ENCODE results near the gene DAZAP1.

DAZAP1 gene

DNA sequence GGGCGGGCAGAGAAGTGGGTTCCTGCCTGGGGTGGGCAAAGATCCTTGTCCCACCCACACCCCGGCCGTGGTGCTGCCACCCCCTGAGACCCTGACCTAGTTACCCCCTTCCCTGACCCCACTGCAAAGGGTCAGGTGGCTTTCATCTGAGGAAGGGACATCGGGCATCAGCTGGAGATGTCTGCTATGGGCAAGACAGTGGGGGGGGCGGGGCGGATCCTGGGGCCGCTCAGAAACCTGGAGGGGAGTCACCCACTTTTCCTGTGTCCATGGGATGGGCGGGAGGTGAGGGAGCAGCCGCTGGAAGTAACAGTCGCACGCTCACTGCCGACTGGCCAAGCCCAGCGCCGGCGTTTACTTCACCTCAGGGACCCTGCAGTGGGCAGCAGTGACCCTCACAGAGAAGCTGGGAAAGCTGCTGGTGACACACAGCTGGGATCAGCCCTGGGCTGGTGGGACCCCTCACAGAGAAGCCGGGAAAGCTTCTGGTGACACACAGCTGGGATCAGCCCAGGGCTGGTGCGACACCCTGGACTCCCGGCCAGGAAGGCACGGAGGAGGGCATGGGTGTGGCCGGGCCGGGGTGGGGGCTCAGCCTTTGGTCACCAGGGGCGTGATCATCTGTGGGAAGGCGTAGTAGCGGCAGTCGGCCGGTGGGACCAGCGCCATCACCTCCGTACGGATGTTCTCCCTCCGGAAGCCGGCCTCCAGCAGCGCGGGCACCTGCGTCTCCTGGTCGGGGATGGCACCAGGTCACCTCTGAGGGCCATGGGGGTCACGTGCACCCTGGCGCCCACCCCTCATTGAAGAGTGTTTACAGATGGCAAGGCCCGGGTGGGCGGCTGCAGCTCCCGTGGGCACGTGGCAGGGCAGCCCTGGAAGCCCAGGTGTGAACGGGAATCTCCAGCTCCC lies 10.4 kb upstream of the DAZAP1 start:
- H3K9ac ChIP-seq (ENCODE audit: low read depth, low read length) = no peak overlapping the region
- H3K27me3 ChIP-seq (ENCODE audit: control insufficient read depth, insufficient read depth, low read length) = no peaks in the 10 kb centered on the region
- H3K4me1 ChIP-seq (ENCODE audit: control insufficient read depth, insufficient read depth, low read length) = peaks cover 12% of the 10 kb centered on the region
- no peak overlapping the region for H3K4me3 ChIP-seq (ENCODE audit: low read length)
- H3K4me2 ChIP-seq (ENCODE audit: low read length) = no peak overlapping the region
- peaks cover 11% of the 10 kb centered on the region for H3K36me3 ChIP-seq (ENCODE audit: insufficient read depth, low read length)
- no peaks in the 10 kb centered on the region for H3K9me3 ChIP-seq (replicated peaks; ENCODE audit: low read length)

DNA sequence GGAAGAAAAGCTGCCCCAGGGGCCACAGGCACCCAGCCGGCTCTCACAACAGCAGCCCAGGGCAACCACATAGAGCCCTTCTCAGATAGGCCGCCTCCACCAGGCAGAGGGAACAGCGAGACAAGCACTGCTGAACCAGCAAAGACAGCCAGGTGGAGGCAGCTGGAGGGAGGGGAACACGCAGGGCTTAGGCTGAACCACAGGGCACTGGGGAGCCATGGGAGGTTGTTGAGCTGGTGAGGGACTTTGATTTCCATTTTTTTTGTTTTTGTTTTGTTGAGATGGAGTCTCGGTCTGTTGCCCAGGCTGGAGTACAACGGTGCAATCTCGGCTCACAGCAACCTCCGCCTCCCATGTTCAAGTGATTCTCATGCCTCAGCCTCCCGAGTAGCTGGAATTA lies 9.5 kb upstream of the DAZAP1 start:
- Histone ChIP-seq H3K9ac (ENCODE audit: low read depth, low read length) (no peak overlapping the region), H3K4me3 (ENCODE audit: low read length) (no peak overlapping the region), H3K27me3 (ENCODE audit: control insufficient read depth, insufficient read depth, low read length) (no peaks in the 10 kb centered on the region), H3K4me2 (ENCODE audit: low read length) (no peak overlapping the region), H3K36me3 (ENCODE audit: insufficient read depth, low read length) (peaks cover 10% of the 10 kb centered on the region), H3K9me3 (replicated peaks; ENCODE audit: low read length) (no peaks in the 10 kb centered on the region), H3K4me1 (ENCODE audit: control insufficient read depth, insufficient read depth, low read length) (peaks cover 16% of the 10 kb centered on the region)

DNA sequence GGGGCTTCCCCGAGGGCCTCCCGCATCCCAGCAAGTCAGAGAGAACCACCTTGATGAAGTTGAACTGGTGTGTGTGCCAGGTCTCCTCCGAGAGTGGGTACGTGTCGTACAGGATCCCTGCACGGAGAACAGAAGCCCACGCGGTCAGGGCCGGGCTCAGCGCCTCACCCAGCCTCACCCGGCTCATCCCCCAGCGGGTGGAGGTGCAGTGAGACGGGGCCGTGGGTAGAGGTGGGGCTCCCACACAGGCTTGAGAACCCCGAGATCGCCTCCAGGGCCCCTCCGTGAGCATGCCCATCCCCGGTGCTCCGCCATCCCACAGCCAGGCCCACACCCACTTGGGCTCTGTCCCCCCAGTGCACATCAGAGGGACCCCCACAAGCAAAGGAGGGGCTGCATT lies 8.3 kb upstream of the DAZAP1 start:
- H3K4me1 ChIP-seq (ENCODE audit: control insufficient read depth, insufficient read depth, low read length) = peaks cover 21% of the 10 kb centered on the region
- no peak overlapping the region for H3K4me3 ChIP-seq (ENCODE audit: low read length)
- no peaks in the 10 kb centered on the region for H3K36me3 ChIP-seq (ENCODE audit: insufficient read depth, low read length)
- H3K27me3 ChIP-seq (ENCODE audit: control insufficient read depth, insufficient read depth, low read length) = no peaks in the 10 kb centered on the region
- H3K9ac ChIP-seq (ENCODE audit: low read depth, low read length) = no peak overlapping the region
- H3K9me3 ChIP-seq (replicated peaks; ENCODE audit: low read length) = no peaks in the 10 kb centered on the region
- no peak overlapping the region for H3K4me2 ChIP-seq (ENCODE audit: low read length)

DNA sequence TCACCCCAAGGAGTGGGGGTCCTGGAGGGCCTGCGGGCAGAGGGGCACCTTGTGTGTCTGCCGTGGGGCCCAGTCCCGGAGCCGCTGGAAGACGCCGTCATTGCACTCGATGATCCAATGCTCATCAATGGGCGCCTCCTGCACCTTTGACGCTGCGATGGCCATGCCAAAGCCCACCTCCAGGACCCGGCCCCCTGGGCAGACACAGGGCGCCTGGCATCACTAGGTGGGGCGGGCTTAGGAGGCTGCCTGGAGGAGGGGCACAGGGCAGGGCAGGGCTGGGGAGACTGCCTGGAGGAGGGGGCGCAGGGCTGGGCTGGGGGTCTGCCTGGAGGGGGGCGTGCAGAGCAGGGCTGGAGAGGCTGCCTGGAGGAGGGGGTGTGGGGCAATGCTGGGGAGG lies 7.6 kb upstream of the DAZAP1 start:
- no peaks in the 10 kb centered on the region for H3K36me3 ChIP-seq (ENCODE audit: insufficient read depth, low read length)
- no peak overlapping the region for H3K9ac ChIP-seq (ENCODE audit: low read depth, low read length)
- H3K4me3 ChIP-seq (ENCODE audit: low read length) = no peak overlapping the region
- no peak overlapping the region for H3K4me2 ChIP-seq (ENCODE audit: low read length)
- peaks cover 21% of the 10 kb centered on the region for H3K4me1 ChIP-seq (ENCODE audit: control insufficient read depth, insufficient read depth, low read length)
- H3K9me3 ChIP-seq (replicated peaks; ENCODE audit: low read length) = no peaks in the 10 kb centered on the region
- H3K27me3 ChIP-seq (ENCODE audit: control insufficient read depth, insufficient read depth, low read length) = no peaks in the 10 kb centered on the region

DNA sequence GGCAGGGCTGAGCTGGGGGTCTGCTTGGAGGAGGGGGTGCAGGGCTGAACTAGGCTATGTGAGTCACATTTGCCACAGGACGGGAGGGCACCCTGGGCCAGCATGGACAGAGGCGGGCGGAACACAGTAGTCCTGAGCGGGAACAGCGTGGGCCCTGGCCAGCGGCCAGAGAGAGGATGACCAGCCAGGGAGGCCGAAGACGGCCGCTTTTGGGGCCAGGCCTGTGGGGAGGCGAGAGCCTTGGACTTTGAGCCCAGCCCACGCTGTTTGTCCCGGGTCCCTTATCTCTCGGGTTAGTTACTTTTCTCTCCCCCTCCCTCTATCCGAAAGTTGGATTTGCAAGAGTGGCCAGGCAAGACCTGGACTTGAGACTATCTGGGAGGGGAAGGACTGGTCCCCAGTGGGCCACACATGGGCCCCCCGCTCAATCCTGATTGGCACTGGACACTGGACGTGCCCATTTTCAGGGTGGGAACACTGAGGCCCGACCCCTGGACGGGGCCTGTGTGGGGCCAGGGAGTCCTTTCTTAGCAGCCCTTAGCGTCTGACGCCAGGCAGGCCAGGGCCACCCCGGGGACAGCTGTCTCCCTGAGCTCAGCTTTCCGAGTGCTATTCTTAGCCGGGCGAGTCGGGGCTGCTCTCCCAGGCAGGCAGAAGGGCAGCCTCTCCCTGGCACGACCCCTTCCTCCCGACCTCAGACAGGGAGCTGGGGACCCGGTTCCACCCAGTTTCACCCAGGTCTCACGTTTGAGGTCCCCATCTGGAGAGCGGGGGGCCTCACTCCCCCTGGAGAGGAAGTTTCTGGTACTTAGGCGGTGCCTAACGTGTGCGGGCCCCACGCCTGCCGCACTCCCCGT lies 6.9 kb upstream of the DAZAP1 start:
- no peaks in the 10 kb centered on the region for H3K9me3 ChIP-seq (replicated peaks; ENCODE audit: low read length)
- peaks cover 21% of the 10 kb centered on the region for H3K4me1 ChIP-seq (ENCODE audit: control insufficient read depth, insufficient read depth, low read length)
- H3K4me3 ChIP-seq (ENCODE audit: low read length) = peak overlapping the region; percentile 80
- no peaks in the 10 kb centered on the region for H3K27me3 ChIP-seq (ENCODE audit: control insufficient read depth, insufficient read depth, low read length)
- H3K36me3 ChIP-seq (ENCODE audit: insufficient read depth, low read length) = no peaks in the 10 kb centered on the region
- peak overlapping the region; percentile 93 for H3K4me2 ChIP-seq (ENCODE audit: low read length)
- peak overlapping the region; percentile 78 for H3K9ac ChIP-seq (ENCODE audit: low read depth, low read length)

DNA sequence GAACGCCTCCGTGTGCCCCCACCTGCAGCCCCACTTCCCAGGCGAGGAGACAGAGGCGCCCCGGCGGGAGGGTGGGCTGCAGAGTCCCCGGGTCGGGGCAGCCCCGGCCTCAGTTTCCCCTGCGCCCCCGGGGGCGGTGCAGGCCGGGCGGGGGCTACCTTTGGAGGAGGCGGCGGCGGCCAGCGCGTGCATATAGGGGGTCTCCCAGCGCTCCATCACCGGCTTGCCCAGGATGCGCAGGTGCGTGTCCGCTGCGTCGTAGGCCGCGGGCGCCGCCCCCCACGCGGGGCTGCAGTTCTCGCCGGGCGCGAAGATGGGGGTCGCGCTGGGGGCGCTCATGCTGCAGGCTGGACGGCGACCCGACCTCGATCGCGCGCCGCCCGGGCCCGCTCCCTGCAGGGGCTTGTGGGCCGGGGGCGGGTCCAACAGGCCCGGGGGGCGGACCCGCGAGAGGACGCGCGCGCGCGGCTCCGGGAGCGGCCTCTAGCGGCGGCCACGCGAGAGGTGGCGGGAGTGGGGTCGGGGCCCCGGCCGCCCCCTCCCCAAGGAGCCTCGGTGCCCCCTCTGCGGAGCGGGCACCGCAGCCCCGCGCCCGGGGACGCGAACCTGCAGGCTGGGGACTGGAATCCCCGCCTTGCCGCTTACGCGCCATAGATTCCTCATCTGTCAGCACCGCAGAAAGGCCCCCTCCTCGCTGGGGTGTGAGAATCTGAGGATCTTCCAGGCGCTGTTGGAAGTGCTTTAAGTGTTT lies 6.1 kb upstream of the DAZAP1 start, which contains the start of gene GAMT:
Gene GAMT (minus strand): TSS at position 405 of the 751 bp plus-strand sequence. CDS start 66 bp downstream, at position 339.
- Histone ChIP-seq H3K4me1 (ENCODE audit: control insufficient read depth, insufficient read depth, low read length) (peaks cover 21% of the 10 kb centered on the region), H3K4me3 (ENCODE audit: low read length) (peak within 1 kb of the TSS; percentile 80), H3K9me3 (replicated peaks; ENCODE audit: low read length) (no peaks in the 10 kb centered on the region), H3K36me3 (ENCODE audit: insufficient read depth, low read length) (no peaks in the 10 kb centered on the region), H3K4me2 (ENCODE audit: low read length) (peak within 1 kb of the TSS; percentile 93), H3K9ac (ENCODE audit: low read depth, low read length) (peak within 1 kb of the TSS; percentile 78), H3K27me3 (ENCODE audit: control insufficient read depth, insufficient read depth, low read length) (no peaks in the 10 kb centered on the region)

DNA sequence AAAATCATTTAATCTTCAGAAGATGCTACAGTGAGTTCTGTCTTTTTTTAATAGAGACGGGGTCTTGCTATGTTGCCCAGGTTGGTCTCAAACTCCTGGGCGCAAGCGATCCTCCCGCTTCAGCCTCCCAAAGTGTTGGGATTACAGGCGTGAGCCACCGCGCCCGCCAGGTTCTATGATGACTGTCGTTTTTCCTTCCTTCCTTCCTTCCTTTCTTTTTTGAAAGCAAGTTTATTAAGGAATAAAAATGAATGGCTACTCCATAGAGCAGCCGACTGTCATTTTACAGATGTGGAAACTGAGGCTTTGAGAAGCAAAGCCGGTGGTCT lies 5.5 kb upstream of the DAZAP1 start:
- Histone ChIP-seq H3K9ac (ENCODE audit: low read depth, low read length) (peak overlapping the region; percentile 78), H3K4me1 (ENCODE audit: control insufficient read depth, insufficient read depth, low read length) (peaks cover 23% of the 10 kb centered on the region), H3K27me3 (ENCODE audit: control insufficient read depth, insufficient read depth, low read length) (no peaks in the 10 kb centered on the region), H3K4me2 (ENCODE audit: low read length) (peak overlapping the region; percentile 93), H3K36me3 (ENCODE audit: insufficient read depth, low read length) (no peaks in the 10 kb centered on the region), H3K9me3 (replicated peaks; ENCODE audit: low read length) (no peaks in the 10 kb centered on the region), H3K4me3 (ENCODE audit: low read length) (peak overlapping the region; percentile 80)

DNA sequence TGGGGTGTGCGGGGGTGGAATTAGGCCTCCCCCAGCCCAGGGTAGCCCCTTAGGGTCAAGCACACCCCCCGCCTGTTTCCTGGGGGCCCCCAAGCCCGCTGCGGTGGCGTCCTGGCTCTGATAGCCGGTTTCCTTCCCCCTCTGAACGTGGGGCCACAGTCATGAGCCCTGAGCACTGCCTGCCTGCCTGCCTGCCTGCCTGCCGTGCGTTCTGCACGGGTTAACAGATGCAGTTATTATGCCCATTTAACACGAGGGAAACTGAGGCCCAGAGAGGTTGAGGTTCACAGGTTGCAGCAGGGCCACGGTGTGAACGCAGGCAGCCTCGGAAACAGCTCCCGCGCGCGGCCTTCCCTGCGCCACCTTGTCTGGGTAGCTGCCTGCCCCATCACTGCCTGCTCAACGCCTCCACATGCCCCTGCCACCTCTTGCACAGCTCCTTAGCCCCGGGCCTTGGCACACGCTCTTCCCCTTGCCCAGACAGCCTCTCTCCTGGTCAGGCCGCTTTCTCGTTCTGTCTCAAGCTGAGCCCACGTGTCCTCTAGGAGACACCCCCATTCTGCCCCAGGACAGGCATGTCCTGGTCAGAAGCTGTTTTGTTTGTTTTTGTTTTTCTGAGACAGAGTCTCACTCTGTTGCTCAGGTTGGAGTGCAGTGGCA lies 4.8 kb upstream of the DAZAP1 start:
- H3K4me1 ChIP-seq (ENCODE audit: control insufficient read depth, insufficient read depth, low read length) = peaks cover 23% of the 10 kb centered on the region
- H3K4me3 ChIP-seq (ENCODE audit: low read length) = no peak overlapping the region
- peak overlapping the region; percentile 37 for H3K4me2 ChIP-seq (ENCODE audit: low read length)
- no peaks in the 10 kb centered on the region for H3K27me3 ChIP-seq (ENCODE audit: control insufficient read depth, insufficient read depth, low read length)
- H3K36me3 ChIP-seq (ENCODE audit: insufficient read depth, low read length) = no peaks in the 10 kb centered on the region
- no peak overlapping the region for H3K9ac ChIP-seq (ENCODE audit: low read depth, low read length)
- H3K9me3 ChIP-seq (replicated peaks; ENCODE audit: low read length) = no peaks in the 10 kb centered on the region

DNA sequence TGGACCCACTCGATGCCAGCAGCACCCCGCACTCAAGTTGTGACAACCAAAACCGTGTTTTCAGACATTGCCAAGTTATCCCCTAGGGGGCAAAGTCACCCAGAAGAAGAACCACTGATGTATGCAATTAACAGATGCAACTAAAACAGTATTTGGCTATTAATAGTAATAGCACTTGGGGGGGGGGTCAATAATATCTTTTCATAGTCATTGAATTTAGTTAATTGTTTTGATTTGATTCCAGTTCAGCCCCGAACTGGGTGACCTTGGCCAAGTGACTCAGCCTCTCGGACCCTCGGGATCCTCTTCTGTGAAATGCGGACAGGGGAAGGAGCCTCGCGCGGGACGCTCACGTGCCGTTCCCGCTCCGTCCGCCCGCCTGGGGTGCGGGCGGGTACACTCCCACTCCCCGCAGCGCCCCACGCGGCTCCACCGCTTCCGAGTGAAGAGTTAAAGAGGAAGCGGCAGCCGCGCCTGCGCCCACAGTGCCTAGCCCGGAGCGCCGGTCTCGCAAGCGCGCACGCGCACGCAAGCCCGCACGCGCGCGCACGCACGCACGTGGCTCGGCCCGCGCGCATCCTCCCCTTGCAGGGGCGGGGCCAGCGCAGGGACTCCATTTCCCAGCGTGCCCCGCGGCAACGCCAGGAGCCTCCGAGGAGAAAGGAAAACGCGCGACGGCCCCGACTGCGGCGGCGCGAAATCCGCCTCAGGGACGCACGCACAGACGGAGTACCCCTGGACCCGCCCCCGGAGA lies 435 bp upstream of the DAZAP1 start:
- Histone ChIP-seq H3K4me1 (ENCODE audit: control insufficient read depth, insufficient read depth, low read length) (peaks cover 41% of the 10 kb centered on the region), H3K4me3 (ENCODE audit: low read length) (peak overlapping the region; percentile 69), H3K9ac (ENCODE audit: low read depth, low read length) (peak overlapping the region; percentile 72)

More for the DNA sequence above, 435 bp upstream of the DAZAP1 start:
- no peaks in the 10 kb centered on the region for H3K9me3 ChIP-seq (replicated peaks; ENCODE audit: low read length)
- H3K27me3 ChIP-seq (ENCODE audit: control insufficient read depth, insufficient read depth, low read length) = no peaks in the 10 kb centered on the region
- peaks cover 11% of the 10 kb centered on the region for H3K36me3 ChIP-seq (ENCODE audit: insufficient read depth, low read length)
- peak overlapping the region; percentile 85 for H3K4me2 ChIP-seq (ENCODE audit: low read length)
